TTC549 (cell line): Measurements from ENCODE around the gene IKZF3.
"Not testable (repeated sequence)": the region's sequence is repeated elsewhere in the genome, so short reads cannot be mapped to it uniquely, and the experiment has no call there.

ENCODE experiments used
- FAIRE-seq: peaks from 2 replicates; lab custom pipeline; 2012; peaks lifted over from hg19 to GRCh38; lab: Jason Lieb, UNC

IKZF3 gene

DNA sequence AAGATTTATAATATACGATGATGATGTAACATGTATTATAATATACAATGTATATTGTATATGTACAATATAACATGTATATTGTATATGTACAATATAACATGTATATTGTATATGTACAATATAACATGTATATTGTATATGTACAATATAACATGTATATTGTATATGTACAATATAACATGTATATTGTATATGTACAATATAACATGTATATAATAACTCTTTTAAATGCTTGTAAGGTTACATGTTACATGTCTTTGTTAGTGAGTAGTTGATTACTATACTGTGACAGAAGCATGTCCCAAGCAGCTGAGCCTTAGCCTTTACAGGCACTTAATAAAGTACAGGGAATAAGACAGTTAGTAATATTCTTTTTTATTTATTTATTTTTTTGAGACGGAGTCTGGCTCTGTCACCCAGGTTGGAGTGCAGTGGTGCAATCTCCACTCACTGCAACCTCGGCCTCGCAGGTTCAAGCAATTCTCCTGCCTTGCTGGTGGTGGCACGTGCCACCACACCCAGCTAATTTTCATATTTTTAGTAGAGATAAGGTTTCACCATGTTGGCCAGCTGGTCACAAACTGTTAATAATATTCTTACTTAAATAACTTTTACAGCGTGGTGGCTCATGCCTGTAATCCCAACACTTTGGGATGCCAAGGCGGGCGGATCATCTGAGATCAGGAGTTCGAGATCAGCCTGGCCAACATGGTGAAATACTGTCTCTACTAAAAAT is 8.0 kb downstream of the IKZF3 start:
- not testable (repeated sequence) for FAIRE-seq

DNA sequence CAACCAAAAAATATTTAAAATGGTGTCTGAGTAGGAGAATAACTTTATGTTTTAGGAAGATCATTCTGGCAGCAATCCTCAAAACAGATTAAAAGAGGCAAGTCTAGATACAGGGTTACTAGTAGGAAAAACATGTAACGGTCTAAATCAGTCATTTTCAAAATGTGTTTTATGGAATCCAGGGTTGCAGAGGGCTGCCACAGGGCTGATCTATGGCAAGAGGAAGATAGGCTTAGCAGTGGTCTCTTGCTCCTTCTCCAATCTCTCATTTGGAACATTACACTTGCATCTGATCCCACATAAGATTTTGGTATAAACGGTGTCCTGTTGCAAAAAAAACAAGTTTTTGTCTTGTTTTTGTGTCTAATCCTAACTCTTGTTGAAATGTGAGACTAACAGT is 9.2 kb downstream of the IKZF3 start:
- no peak for FAIRE-seq

DNA sequence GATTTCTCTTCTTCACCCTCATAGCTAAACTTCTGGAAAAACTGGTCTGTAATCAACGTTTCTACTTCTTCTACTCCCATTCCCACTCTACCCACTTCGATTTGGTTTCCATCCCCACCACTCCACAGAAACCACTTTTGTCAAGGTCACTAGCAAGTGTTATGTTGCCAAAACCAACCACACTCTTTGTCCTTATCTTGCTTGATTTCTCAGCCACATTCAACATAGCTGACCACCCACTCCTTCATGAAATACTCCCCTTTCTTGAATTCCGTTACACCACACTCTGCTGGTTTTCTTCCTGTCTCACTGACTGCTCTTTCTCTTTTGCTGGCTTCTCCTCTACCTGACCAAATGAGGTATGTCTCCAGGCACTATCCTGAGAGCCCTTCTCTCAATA is 11.9 kb downstream of the IKZF3 start:
- no peak for FAIRE-seq

- peak; percentile 99 for FAIRE-seq
Measured at GRCh38 chr17:39850186-39850585, 13.9 kb downstream of the IKZF3 start.

DNA sequence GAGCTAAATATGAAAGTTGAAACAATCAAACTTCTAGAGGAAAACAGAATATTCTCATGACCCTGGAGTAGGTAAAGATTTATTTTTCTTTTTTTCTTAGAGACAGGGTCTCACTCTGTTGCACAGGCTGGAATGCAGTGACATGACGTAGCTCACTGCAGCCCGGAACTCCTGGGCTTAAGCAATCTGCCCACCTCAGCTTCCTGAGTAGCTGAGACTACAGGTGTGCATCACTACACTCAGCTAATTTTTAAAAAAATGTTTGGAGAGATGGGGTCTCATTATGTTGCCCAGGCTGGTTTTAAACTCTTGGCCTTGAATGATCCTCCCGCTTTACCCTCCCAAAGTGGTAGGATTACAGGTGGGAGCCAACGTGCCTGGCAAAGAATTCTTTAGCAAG is 15.5 kb downstream of the IKZF3 start:
- no peak for FAIRE-seq

- no peak for FAIRE-seq
Measured at GRCh38 chr17:39846205-39846604, 17.9 kb downstream of the IKZF3 start.

GRCh38 chr17:39845052-39845846 is 18.9 kb downstream of the IKZF3 start:
- no peak for FAIRE-seq

DNA sequence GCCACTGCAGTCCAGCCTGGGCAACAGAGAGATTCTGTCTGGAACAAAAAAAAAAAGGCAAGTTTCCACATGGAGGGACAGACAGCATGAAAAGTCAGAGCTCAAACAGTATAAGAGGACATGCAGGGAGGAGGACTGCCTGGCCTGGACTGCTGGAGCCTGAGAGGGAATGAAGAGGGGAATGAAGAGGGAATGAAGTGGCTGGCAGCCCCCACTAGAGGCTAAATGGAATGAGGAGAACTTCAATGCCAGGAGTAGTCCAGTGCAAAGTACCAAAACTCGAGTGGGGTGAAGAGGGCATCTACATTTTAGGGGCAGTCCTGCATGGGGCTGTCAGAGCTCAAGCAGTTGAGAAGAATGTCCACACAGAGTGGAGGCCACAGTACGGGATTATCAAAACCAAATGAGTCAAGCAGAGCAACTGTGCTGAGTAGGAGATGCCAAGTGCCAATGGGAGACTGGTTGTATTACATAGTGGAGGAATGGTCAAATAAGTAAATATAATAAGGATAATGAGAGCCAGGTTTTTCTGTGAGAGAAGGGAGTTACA is 22.9 kb downstream of the IKZF3 start:
- FAIRE-seq: no peak

GRCh38 chr17:39838784-39839183 is 25.3 kb downstream of the IKZF3 start:
- FAIRE-seq: no peak

GRCh38 chr17:39838057-39838456 is 26.1 kb downstream of the IKZF3 start:
- no peak for FAIRE-seq

DNA sequence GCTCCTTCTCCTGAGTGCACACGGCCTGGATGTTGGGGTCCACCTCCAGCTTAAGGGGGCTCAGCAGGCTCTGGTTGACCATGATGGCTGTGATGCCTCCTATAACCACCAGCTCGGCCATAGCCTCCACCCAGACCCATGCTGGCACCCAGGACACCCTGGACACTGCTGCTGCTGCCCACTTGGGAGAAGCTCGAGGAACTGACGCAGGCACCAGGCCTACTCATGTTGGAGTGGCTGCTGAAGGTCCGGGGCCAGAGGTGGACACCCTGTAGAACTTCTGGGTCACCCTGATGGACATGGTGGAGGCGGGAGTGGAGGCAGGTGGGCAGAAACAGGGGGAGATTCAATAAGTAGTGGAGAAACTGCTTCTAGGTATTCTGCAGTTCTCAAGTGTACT is 28.0 kb downstream of the IKZF3 start:
- no peak for FAIRE-seq

DNA sequence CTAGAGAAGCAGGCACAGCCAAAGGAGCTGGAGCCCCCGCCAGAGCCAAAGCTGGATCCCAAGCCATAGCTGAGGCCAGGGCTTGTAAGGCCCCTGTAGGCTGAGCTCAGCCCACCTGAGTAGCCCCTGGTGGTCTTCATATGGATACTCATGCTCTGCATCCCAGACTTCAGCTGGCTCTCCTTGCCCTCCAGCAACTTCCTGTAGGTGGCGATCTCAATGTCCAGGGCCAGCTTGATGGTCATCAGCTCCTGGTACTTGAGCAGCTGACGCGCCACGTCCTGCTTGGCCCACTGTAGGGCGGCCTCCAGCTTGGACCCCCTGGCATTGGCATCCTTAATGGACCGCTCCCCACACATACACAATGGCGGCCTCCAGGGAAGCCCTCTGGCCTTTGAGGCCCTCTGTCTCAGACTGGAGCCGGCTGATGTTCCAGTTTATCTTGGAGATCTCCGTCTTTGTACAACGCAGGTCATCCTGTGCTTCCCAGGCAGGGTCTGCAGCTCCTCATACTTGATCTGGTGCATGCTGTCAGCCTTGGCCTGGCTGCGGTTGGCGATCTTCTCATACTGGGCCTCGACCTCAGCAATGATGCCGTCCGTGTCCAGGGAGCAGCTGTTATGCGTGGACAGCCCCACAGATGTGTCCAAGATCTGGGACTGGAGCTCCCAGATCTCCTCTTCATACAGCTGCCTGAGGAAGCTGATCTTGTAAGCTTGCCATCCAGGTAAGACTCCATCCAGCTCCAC is 28.9 kb downstream of the IKZF3 start:
- no peak for FAIRE-seq

GRCh38 chr17:39834017-39834416 is 30.1 kb downstream of the IKZF3 start:
- FAIRE-seq: no peak

DNA sequence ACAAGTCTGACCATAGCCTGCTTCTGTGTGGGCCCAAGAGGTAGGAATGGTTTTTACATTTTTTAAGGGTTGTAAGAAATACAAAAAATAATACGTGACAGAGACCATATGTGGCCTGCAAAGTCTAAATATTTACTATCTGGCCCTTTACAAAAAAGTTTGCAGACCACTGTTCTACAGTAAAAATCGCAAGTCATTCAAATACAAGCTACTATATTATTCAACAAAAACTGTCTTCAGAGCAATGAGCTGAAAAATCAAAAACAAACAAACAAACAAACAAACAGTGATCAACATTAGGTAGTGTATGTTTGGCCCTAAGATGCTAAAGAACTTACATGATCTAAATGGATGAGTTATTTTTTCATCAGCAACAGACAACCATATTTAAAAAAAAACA is 32.5 kb downstream of the IKZF3 start:
- no peak for FAIRE-seq

GRCh38 chr17:39828443-39828842 is 35.7 kb downstream of the IKZF3 start:
- no peak for FAIRE-seq

DNA sequence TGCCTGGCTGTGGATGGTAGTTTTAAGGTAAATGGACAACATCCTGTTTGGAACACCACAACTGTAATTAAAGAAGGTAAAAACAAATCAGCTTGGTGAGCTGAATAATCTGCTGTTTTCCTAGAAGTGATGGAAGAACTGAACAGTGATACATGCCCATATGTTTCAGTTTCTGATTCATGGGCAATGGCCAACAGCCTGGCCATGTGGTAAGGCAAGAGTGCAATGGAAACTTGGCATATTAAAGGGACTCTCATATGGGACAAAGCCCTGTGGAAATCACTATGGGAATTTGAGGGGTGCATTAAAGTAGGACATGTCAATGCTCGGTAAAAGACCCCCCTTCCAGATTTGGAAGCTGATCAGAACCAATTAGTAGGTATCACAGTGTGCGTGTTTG is 37.8 kb downstream of the IKZF3 start:
- no peak for FAIRE-seq

DNA sequence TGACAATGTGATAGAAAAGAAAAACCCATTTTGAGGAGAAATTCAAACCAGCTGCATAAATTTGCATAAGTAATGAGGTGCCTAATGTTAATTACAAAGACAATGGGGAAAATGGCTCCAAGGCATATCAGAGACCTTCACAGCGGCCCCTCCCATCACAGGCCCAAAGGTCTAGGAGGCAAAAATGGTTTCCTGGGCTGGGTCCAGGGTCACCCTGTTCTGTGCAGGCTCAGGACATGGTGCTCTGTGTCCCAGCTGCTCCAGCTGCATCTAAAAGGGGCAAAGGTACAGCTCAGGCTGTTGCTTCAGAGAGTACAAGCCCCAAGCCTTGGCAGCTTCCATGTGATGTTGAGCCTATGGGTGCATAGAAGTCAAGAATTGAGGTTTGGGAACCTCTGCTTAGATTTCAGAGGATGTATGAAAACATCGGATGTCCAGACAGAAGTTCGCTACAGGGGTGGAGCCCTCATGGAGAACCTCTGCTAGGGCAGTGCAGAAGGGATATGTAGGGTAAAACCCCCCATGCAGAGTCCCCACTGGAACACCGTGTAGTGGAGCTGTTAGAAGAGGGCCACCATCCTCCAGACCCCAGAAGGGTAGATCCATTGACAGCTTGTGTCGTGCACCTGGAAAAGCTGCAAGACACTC is 40.6 kb downstream of the IKZF3 start:
- FAIRE-seq: no peak

- FAIRE-seq: no peak
Measured at GRCh38 chr17:39822051-39822451, 42.1 kb downstream of the IKZF3 start.

GRCh38 chr17:39820987-39821386 is 43.1 kb downstream of the IKZF3 start:
- FAIRE-seq: no peak

GRCh38 chr17:39820541-39820940 is 43.6 kb downstream of the IKZF3 start:
- FAIRE-seq: no peak

- FAIRE-seq: no peak
Measured at GRCh38 chr17:39818358-39819000, 45.6 kb downstream of the IKZF3 start.

- no peak for FAIRE-seq
Measured at GRCh38 chr17:39816272-39816671, 47.8 kb downstream of the IKZF3 start.
